ENCODE results near the gene ARHGEF6. TPM values are rescaled to one million over a fixed set of nuclear protein-coding genes. Genes with fewer than 3 reads are reported as not detected.

ARHGEF6 gene
- total RNA-seq, 2 experiments from 2014 or later, result 50.8 to 64.5 TPM

- Histone ChIP-seq H3K79me2 (ENCODE audit: insufficient read depth, low read depth, low read length) (peaks cover 4% of the 10 kb centered on the region; the same call in 1 of the 2 replicates), H4K20me1 (ENCODE audit: insufficient read depth, low read length) (no peaks in the 10 kb centered on the region), H3K4me1 (ENCODE audit: insufficient read depth, low read length, poor library complexity, severe bottlenecking) (peaks cover 18% of the 10 kb centered on the region), H3K27ac (ENCODE audit: low read depth, low read length, poor library complexity, severe bottlenecking) (no peak overlapping the region), H3K9me3 (ENCODE audit: low read length) (no peaks in the 10 kb centered on the region), H2AFZ (ENCODE audit: low read length) (no peak overlapping the region), H3K36me3 (ENCODE audit: insufficient read depth, low read length) (peaks cover 65% of the 10 kb centered on the region), H3K9me2 (ENCODE audit: insufficient read depth, low read length) (no peaks in the 10 kb centered on the region), H3K4me2 (ENCODE audit: low read length) (no peak overlapping the region), H3K4me3 (ENCODE audit: low read depth, low read length, poor library complexity, severe bottlenecking) (no peak overlapping the region)
- POLR2A ChIA-PET, result no interaction called here
- intact Hi-C loops (cut with micrococcal nuclease; ENCODE audit: unreplicated experiment), result no loop called here
- CTCF ChIA-PET (ENCODE audit: unreplicated experiment), result no interaction called here
- DNase-seq (ENCODE audit: low spot score), result no peak
- TF ChIP-seq CTCF (conservative IDR thresholded peaks at IDR 0.05; ENCODE audit: low read length), result no peak
- no peak for TF ChIP-seq EZH2phosphoT487 (IDR thresholded peaks at IDR 0.05; ENCODE audit: borderline replicate concordance, low read depth, low read length)
- no TSS peak for BruUV-seq (replicated peaks)
Measured at GRCh38 chrX:136745215-136746173, 35.2 kb downstream of the ARHGEF6 start.

DNA sequence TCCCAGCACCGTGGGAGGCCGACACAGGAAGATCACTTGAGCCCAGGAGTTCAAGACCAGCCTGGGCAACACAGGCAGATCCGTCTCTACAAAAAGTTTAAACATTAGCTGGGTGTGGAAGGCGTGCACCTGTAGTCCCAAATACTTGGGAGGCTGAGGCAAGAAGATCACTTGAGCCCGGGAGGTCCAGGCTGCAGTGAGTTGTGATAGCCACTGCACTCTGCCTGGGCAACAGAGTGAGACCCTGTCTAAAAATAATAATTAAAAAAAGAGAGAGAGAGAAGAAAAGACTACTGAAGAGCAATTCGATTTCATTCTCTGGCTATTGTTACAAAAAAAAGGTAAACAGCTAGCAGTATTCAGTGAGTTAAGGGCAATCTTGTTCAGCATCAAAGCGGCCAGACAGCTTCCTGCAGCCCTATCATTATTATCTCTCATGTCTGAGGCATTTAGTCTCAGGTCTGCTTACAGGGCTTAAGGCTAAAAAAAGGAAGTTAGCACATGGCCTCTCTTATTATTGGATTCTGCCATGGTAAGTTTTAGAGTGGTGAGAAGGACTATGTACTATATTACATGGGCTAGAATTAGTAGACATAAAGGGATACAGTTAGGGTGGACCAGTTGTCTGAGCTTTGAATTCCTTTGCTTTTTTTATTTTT is 37.9 kb downstream of the ARHGEF6 start:
- no peak overlapping the region for H3K27ac ChIP-seq (ENCODE audit: low read depth, low read length, poor library complexity, severe bottlenecking)
- no peaks in the 10 kb centered on the region for H3K9me2 ChIP-seq (ENCODE audit: insufficient read depth, low read length)
- no peaks in the 10 kb centered on the region; the same call in 1 of the 2 replicates for H3K79me2 ChIP-seq (ENCODE audit: insufficient read depth, low read depth, low read length)
- H2AFZ ChIP-seq (ENCODE audit: low read length), result no peak overlapping the region
- ChIA-PET CTCF (ENCODE audit: unreplicated experiment) (no interaction called here), POLR2A (interaction anchor here (1.1 kb wide), 1 partner anchor 37 kb away, joined by 3 read pairs; no protein-coding TSS in a partner anchor)
- H3K9me3 ChIP-seq (ENCODE audit: low read length), result no peaks in the 10 kb centered on the region
- no peaks in the 10 kb centered on the region for H4K20me1 ChIP-seq (ENCODE audit: insufficient read depth, low read length)
- H3K36me3 ChIP-seq (ENCODE audit: insufficient read depth, low read length), result peaks cover 75% of the 10 kb centered on the region
- BruUV-seq (replicated peaks), result TSS peak; percentile 62
- intact Hi-C loops (cut with micrococcal nuclease; ENCODE audit: unreplicated experiment), result no loop called here
- DNase-seq (ENCODE audit: low spot score), result no peak
- no peak overlapping the region for H3K4me2 ChIP-seq (ENCODE audit: low read length)
- H3K4me3 ChIP-seq (ENCODE audit: low read depth, low read length, poor library complexity, severe bottlenecking), result no peak overlapping the region
- TF ChIP-seq CTCF (conservative IDR thresholded peaks at IDR 0.05; ENCODE audit: low read length), result no peak
- no peak for TF ChIP-seq EZH2phosphoT487 (IDR thresholded peaks at IDR 0.05; ENCODE audit: borderline replicate concordance, low read depth, low read length)
- peaks cover 12% of the 10 kb centered on the region for H3K4me1 ChIP-seq (ENCODE audit: insufficient read depth, low read length, poor library complexity, severe bottlenecking)
